GF-D8 (cell line): ENCODE measurements around the gene PLB1.
"Not testable (repeated sequence)": the region's sequence is repeated elsewhere in the genome, so short reads cannot be mapped to it uniquely, and the experiment has no call there.

Source experiments
- DNase-seq: peaks from one replicate; lab custom pipeline; 2025; lab: John Stamatoyannopoulos, UW

The PLB1 gene

GRCh38 chr2:28533044-28533680, 37.3 kb downstream of the PLB1 start:
- DNase-seq: no peak

DNA sequence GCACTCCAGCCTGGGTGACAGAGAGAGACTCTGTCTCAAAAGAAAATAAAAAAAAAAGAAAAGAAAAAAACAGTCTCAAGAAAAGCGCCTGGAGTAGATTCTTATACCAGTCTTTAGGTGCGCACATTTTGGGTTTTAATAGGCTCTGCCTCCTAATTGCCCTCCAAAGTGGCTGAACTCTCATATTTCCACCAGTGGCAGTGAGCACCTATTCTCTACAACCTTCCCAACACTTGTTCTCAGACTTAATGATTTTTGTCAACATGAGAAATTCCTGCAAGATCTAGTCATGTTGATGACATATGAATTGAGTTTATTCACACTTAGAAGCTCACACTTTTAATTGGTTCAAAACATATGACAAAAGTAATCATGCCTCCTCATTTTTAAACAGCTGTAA, 39.0 kb downstream of the PLB1 start:
- no peak for DNase-seq

- no peak for DNase-seq
Observed at GRCh38 chr2:28538134-28538533, 42.3 kb downstream of the PLB1 start.

DNA sequence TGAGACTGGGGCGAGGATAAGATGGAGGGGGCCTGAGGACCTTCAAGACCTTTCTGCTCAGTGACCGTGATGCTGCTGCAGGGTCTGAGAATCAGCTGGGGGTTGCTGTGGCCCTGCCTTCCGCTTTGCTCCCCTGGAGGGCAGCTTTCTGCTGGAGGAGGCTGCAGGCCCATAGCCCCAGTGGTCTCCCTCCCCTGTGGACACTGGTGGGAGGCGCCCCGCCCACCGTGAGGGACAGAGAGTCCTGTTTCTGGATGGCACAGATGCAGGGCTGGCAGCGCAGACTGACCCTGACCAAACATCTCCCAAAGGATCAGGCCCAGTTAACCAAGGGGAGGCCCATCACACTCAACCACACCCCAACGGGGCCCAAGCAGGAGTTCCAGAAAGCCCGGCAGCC, 42.8 kb downstream of the PLB1 start:
- no peak for DNase-seq

GRCh38 chr2:28539118-28539541, 43.3 kb downstream of the PLB1 start:
- no peak for DNase-seq

DNA sequence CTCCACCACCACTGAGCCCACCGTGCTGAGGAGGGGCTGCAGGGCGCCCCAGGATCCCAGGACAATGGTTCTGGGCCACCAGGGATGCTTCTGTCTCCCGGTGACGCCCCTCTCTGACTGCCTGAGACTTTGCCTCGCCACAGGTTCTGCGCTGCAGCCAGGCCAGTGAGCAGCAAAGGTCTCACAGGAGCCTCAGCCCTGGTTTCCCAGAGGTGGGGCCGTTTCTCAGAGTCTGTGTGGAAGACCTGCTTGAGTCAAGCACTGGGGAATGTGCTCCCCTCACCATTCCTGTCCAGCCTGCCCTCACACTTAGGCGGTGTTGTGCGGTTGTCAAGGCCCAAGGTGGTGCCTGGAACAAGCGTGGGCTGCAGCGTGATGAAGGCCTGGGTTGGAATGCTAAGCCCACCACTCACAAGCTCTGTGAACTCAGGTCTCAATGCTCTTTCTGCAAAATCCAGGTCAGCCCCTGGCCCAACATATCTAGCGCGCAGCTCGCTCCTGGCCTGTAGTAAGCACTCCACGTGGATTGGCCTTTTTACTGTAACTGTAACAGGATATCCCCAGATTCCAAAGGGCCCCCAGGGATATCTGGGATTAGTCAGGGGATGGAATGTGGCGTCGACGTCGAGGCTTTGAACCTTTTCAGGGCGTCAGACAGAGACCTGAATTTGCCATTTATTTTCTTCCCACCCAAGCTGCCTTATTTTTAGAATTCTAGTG, 47.6 kb downstream of the PLB1 start:
- no peak for DNase-seq

GRCh38 chr2:28544036-28544346, 48.1 kb downstream of the PLB1 start:
- DNase-seq: no peak

GRCh38 chr2:28544405-28544921, 48.6 kb downstream of the PLB1 start:
- DNase-seq: peak; percentile 49

DNA sequence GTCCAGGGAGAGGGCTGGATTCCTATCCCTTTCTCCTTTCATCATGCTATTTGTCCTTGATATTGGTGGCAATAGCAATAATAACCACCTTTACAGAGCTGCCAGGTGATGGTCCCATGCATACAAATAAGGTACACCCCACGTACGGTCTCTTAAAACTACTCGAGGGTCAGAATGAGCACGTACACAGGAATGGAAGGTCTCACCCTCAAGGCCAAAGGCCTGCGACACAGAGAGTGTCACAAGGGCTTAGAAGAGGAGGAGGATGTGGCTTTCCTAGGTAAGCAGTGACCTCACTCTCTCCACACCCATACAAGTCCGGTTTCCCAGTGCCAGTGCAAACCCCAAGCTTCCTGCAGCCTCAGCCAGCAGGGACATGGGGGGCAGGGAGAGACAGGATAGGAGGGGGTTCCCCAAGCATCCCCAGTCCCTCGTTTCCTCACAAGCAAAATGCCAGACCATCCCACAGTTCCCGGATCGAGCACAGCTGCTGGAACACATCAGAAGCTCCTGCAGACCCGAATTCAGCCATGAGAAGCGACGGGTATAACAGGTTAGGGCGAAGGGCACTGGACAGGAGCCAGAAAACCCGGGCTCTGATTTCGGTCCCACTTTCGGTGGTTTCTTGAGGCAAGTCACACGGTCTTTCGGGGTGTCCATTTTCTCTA, 49.2 kb downstream of the PLB1 start:
- DNase-seq: no peak

- no peak for DNase-seq
Observed at GRCh38 chr2:28545590-28546200, 49.8 kb downstream of the PLB1 start.

DNA sequence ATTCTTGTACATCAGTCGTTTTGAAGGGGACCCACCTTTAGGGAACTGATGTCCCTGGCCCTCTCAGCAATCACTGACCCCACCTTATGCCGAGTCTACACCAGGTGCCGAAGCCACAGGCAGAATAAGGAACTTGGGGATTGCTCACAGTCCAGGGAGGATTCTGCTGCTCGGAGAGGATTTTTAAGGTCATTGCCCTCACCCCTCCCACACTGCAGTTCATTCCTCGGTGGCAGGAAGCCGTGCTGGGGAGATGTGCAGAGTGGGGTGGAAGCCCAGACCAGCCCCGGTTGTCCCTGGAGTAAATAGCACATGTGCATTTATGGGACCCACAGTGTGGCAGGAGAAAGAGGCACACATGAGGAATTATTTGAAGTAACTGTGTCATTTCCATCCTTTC, 50.4 kb downstream of the PLB1 start:
- DNase-seq: peak; percentile 30

DNA sequence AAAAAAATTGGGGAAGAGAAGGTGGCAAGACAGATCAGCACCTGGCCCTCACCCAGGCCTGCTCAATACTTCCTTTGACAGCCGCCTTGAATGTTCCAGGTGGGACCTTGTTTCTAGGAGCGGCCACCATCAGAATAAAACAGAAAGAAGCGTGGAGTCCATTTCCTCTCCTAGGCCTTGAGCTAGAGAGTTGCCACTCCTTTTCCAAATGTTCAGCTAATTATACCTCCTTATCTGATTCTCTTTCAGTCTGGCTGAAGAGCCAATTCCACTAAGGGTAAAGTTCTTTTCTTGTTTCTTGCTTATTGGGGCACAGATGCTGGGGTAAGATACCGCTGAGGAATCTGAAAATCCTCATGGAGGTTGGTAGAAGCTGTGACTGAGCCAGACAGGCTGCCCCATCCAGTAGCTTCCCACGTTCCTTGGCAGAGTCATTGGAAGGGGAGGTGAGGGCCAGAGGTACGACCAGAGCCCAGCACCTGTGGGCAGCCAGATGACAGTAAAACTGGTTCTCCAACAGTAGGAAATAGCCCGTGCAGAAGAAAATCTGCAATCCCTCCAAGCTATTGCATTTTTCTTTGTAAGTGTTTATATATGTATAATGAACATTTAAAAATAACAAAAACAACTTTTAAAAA, 51.5 kb downstream of the PLB1 start:
- DNase-seq: no peak

- DNase-seq: no peak
Observed at GRCh38 chr2:28547906-28548600, 52.2 kb downstream of the PLB1 start.

DNA sequence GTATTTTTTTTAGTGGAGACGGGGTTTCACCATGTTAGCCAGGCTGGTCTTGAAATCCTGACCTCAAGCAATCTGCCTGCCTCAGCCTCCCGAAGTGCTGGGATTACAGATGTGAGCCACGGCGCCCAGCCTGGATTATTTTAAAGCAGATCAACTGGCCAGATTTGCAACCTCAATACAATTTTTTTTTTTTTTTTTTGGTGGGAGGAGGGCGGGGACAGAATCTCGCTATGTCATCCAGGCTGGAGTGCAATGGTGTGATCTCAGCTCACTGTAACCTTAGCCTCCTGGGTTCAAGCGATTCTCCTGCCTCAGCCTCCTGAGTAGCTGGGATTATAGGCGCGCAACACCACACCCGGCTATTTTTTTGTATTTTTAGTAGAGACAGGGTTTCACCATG, 54.5 kb downstream of the PLB1 start:
- DNase-seq: not testable (repeated sequence)

GRCh38 chr2:28552045-28552823, 56.4 kb downstream of the PLB1 start:
- DNase-seq: no peak

GRCh38 chr2:28556303-28556702, 60.4 kb downstream of the PLB1 start:
- no peak for DNase-seq

DNA sequence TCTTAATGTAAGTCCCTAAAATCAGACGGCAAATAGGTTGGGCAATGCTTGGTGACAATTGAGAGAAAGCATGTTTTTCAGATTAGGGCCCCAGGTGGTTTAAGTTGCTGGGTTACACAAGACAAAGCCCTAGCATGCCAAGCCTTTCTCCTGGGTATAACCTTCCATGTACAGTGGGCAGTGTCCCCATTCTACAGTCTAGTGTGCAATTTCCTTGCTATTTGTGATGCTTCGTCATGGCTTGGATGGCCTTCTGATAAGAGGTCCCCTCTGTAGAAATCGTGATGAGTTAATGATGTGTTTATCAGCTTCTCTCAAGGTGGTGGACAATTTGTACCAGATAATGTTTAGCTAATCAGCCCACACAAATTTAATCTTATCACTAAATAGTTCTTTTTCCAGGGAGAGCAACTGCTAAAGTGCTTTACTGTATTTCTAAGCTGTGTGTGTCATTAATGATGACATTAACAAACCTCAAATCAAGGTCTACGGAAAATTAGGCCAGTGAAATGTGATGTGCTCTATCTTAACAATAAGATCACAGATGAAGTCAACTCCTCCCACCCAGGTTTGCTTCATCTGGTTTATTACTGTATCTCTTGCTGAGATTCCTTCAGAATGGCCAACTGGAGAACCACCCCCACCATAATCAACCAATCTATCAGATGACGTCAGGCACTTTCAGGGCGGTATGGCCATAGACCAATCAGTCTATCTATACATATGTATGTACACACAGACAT, 61.7 kb downstream of the PLB1 start:
- peak; percentile 57 for DNase-seq

GRCh38 chr2:28558158-28558820, 62.4 kb downstream of the PLB1 start:
- DNase-seq: no peak

- no peak for DNase-seq
Observed at GRCh38 chr2:28558918-28559317, 63.1 kb downstream of the PLB1 start.

GRCh38 chr2:28563869-28564268, 68.0 kb downstream of the PLB1 start:
- DNase-seq: no peak
